Muscle layer of duodenum (tissue), 2 donors: Measurements from ENCODE around the gene SFTA2.
A peak's percentile ranks its signal among the peaks of the same experiment; 100 is the strongest.

ENCODE experiments used
- H3K27ac ChIP-seq: one replicate; pipeline ENCODE4 v1.7.0; 2013; ENCODE audit warnings: mild to moderate bottlenecking, low read length
- H3K27me3 ChIP-seq: one replicate; pipeline ENCODE4 v1.7.0; 2013; ENCODE audit warnings: low read depth, mild to moderate bottlenecking, control low read depth, low read length
- H3K36me3 ChIP-seq, 2 donors: one replicate each; pipeline ENCODE4 v1.7.0; 2013; ENCODE audit warnings: low read length in 2 of 2, control low read depth in 1 of 2, mild to moderate bottlenecking in 1 of 2; ENCODE audit not compliant: insufficient read depth in 2 of 2, control insufficient read depth in 1 of 2
- H3K4me1 ChIP-seq, 2 donors: one replicate each; pipeline ENCODE4 v1.7.0; 2013; ENCODE audit warnings: low read length in 2 of 2, mild to moderate bottlenecking in 2 of 2, control low read depth in 1 of 2, moderate library complexity in 1 of 2; ENCODE audit not compliant: insufficient read depth in 2 of 2, control insufficient read depth in 1 of 2
- H3K4me3 ChIP-seq, 2 donors: one replicate each; pipeline ENCODE4 v1.7.0; 2013; ENCODE audit warnings: low read length in 2 of 2, low read depth in 1 of 2, mild to moderate bottlenecking in 1 of 2
- H3K9me3 ChIP-seq, 2 donors: one replicate each; pipeline ENCODE4 v1.7.0; 2013; ENCODE audit warnings: low read length in 2 of 2, control low read depth in 1 of 2, mild to moderate bottlenecking in 1 of 2; ENCODE audit not compliant: control insufficient read depth in 1 of 2
- donor health status: healthy.

SFTA2 gene

GRCh38 chr6:30889496-30889885 lies 42.5 kb downstream of the SFTA2 start:
- H3K27me3 ChIP-seq = no peaks in the 10 kb centered on the region
- H3K9me3 ChIP-seq = no peaks in the 10 kb centered on the region
- peaks cover 18 to 35% of the 10 kb centered on the region in 2 donors for H3K4me1 ChIP-seq
- H3K36me3 ChIP-seq = peaks cover 13 to 43% of the 10 kb centered on the region in 2 donors
- H3K4me3 ChIP-seq = no peak overlapping the region
- no peak overlapping the region for H3K27ac ChIP-seq

- H3K4me1 ChIP-seq = peaks cover 18 to 35% of the 10 kb centered on the region in 2 donors
- H3K4me3 ChIP-seq = no peak overlapping the region
- no peaks in the 10 kb centered on the region for H3K27me3 ChIP-seq
- H3K9me3 ChIP-seq = no peaks in the 10 kb centered on the region
- no peak overlapping the region for H3K27ac ChIP-seq
- H3K36me3 ChIP-seq = peaks cover 9 to 38% of the 10 kb centered on the region in 2 donors
These were observed 43.0 kb downstream of the SFTA2 start for GRCh38 chr6:30888816-30889495.

- no peaks in the 10 kb centered on the region for H3K9me3 ChIP-seq
- no peak overlapping the region for H3K27ac ChIP-seq
- no peak overlapping the region for H3K4me3 ChIP-seq
- H3K36me3 ChIP-seq = peaks cover 9 to 30% of the 10 kb centered on the region in 2 donors
- peaks cover 18 to 40% of the 10 kb centered on the region in 2 donors for H3K4me1 ChIP-seq
- H3K27me3 ChIP-seq = no peaks in the 10 kb centered on the region
These were observed 43.8 kb downstream of the SFTA2 start for GRCh38 chr6:30887901-30888815.

- Histone ChIP-seq H3K4me3 (peak overlapping the region; percentile 63 to 77), H3K36me3 (peaks cover 9 to 20% of the 10 kb centered on the region in 2 donors), H3K4me1 (peaks cover 18 to 48% of the 10 kb centered on the region in 2 donors), H3K9me3 (no peaks in the 10 kb centered on the region), H3K27me3 (no peaks in the 10 kb centered on the region), H3K27ac (peak overlapping the region; percentile 66)
These were observed 45.1 kb downstream of the SFTA2 start for GRCh38 chr6:30886897-30887255.

- Histone ChIP-seq H3K4me1 (peaks cover 18 to 52% of the 10 kb centered on the region in 2 donors), H3K27me3 (no peaks in the 10 kb centered on the region), H3K36me3 (peaks cover 8 to 17% of the 10 kb centered on the region in 2 donors), H3K4me3 (peak overlapping the region; percentile 63 to 77), H3K9me3 (no peaks in the 10 kb centered on the region), H3K27ac (peak overlapping the region; percentile 66)
These were observed 45.7 kb downstream of the SFTA2 start for GRCh38 chr6:30885999-30886896.

GRCh38 chr6:30885481-30885998 lies 46.4 kb downstream of the SFTA2 start:
- Histone ChIP-seq H3K4me3 (peak overlapping the region; percentile 63 to 77), H3K27me3 (no peaks in the 10 kb centered on the region), H3K36me3 (peaks cover 1 to 10% of the 10 kb centered on the region in 2 donors), H3K9me3 (no peaks in the 10 kb centered on the region), H3K27ac (peak overlapping the region; percentile 66), H3K4me1 (peaks cover 18 to 48% of the 10 kb centered on the region in 2 donors)

GRCh38 chr6:30884521-30885480 lies 47.2 kb downstream of the SFTA2 start:
- Histone ChIP-seq H3K27ac (peak overlapping the region; percentile 66), H3K27me3 (no peaks in the 10 kb centered on the region), H3K4me3 (peak overlapping the region; percentile 63 to 77), H3K9me3 (no peaks in the 10 kb centered on the region), H3K36me3 (peaks cover 0 to 9% of the 10 kb centered on the region in 2 donors), H3K4me1 (peaks cover 18 to 40% of the 10 kb centered on the region in 2 donors)

- Histone ChIP-seq H3K4me3 (peak within 1 kb of the TSS; percentile 63 to 77), H3K27me3 (no peaks in the 10 kb centered on the region), H3K9me3 (no peaks in the 10 kb centered on the region), H3K36me3 (peaks cover 0 to under 1% of the 10 kb centered on the region in 2 donors), H3K27ac (peak within 1 kb of the TSS; percentile 72), H3K4me1 (peaks cover 18 to 37% of the 10 kb centered on the region in 2 donors)
These were observed 48.1 kb downstream of the SFTA2 start, which contains the start of gene DDR1 for GRCh38 chr6:30883685-30884520. Gene DDR1 (plus strand): TSS chr6:30884519. CDS start chr6:30888730, 4,211 bp downstream.
